ENCODE results near the gene DNAJB6. TPM values are rescaled to one million over a fixed set of nuclear protein-coding genes. Genes with fewer than 3 reads are reported as not detected.
A peak's percentile ranks its signal among the peaks of the same experiment; 100 is the strongest.

The DNAJB6 gene
- total RNA-seq, 2 donors from 2014 or later, result 113 to 118 TPM

GRCh38 chr7:157402911-157403534, 66.2 kb downstream of the DNAJB6 start:
- H3K36me3 Mint-ChIP-seq (ENCODE audit: low read depth), result peaks cover 83% of the 10 kb centered on the region
- H3K4me3 Mint-ChIP-seq, result no peak overlapping the region
- H3K9me3 Mint-ChIP-seq, result no peaks in the 10 kb centered on the region
- ATAC-seq (replicated peaks), result no peak
- no peaks in the 10 kb centered on the region for H3K27me3 Mint-ChIP-seq
- H3K4me1 Mint-ChIP-seq, result peaks cover 16% of the 10 kb centered on the region
- peak overlapping the region; percentile 31 for H3K27ac Mint-ChIP-seq

GRCh38 chr7:157403646-157404401, 67.0 kb downstream of the DNAJB6 start:
- Mint-ChIP-seq H3K27ac (no peak overlapping the region), H3K27me3 (no peaks in the 10 kb centered on the region), H3K4me1 (peaks cover 16% of the 10 kb centered on the region), H3K4me3 (no peak overlapping the region), H3K9me3 (no peaks in the 10 kb centered on the region), H3K36me3 (ENCODE audit: low read depth) (peaks cover 83% of the 10 kb centered on the region)
- no peak for ATAC-seq (replicated peaks)

GRCh38 chr7:157404845-157405481, 68.2 kb downstream of the DNAJB6 start:
- Mint-ChIP-seq H3K27me3 (no peaks in the 10 kb centered on the region), H3K9me3 (no peaks in the 10 kb centered on the region), H3K36me3 (ENCODE audit: low read depth) (peaks cover 79% of the 10 kb centered on the region), H3K4me3 (peak overlapping the region; percentile 47), H3K27ac (peak overlapping the region; percentile 53), H3K4me1 (peaks cover 16% of the 10 kb centered on the region)
- peak; percentile 82 for ATAC-seq (replicated peaks)

GRCh38 chr7:157405501-157405900, 68.7 kb downstream of the DNAJB6 start:
- no peaks in the 10 kb centered on the region for H3K9me3 Mint-ChIP-seq
- peaks cover 14% of the 10 kb centered on the region for H3K4me1 Mint-ChIP-seq
- peaks cover 74% of the 10 kb centered on the region for H3K36me3 Mint-ChIP-seq (ENCODE audit: low read depth)
- peak overlapping the region; percentile 53 for H3K27ac Mint-ChIP-seq
- H3K4me3 Mint-ChIP-seq, result peak overlapping the region; percentile 47
- no peaks in the 10 kb centered on the region for H3K27me3 Mint-ChIP-seq
- no peak for ATAC-seq (replicated peaks)

- no peaks in the 10 kb centered on the region for H3K9me3 Mint-ChIP-seq
- H3K36me3 Mint-ChIP-seq (ENCODE audit: low read depth), result peaks cover 67% of the 10 kb centered on the region
- H3K27ac Mint-ChIP-seq, result no peak overlapping the region
- no peaks in the 10 kb centered on the region for H3K27me3 Mint-ChIP-seq
- peaks cover 12% of the 10 kb centered on the region for H3K4me1 Mint-ChIP-seq
- H3K4me3 Mint-ChIP-seq, result no peak overlapping the region
- no peak for ATAC-seq (replicated peaks)
Measured at GRCh38 chr7:157405914-157406810, 69.4 kb downstream of the DNAJB6 start.

GRCh38 chr7:157406971-157407370, 70.2 kb downstream of the DNAJB6 start:
- no peaks in the 10 kb centered on the region for H3K27me3 Mint-ChIP-seq
- H3K27ac Mint-ChIP-seq, result no peak overlapping the region
- H3K4me3 Mint-ChIP-seq, result no peak overlapping the region
- peaks cover 20% of the 10 kb centered on the region for H3K4me1 Mint-ChIP-seq
- H3K9me3 Mint-ChIP-seq, result no peaks in the 10 kb centered on the region
- no peak for ATAC-seq (replicated peaks)
- H3K36me3 Mint-ChIP-seq (ENCODE audit: low read depth), result peaks cover 67% of the 10 kb centered on the region

- Mint-ChIP-seq H3K9me3 (no peaks in the 10 kb centered on the region), H3K4me1 (peaks cover 24% of the 10 kb centered on the region), H3K27me3 (no peaks in the 10 kb centered on the region), H3K4me3 (no peak overlapping the region), H3K27ac (peak overlapping the region; percentile 48), H3K36me3 (ENCODE audit: low read depth) (peaks cover 71% of the 10 kb centered on the region)
- no peak for ATAC-seq (replicated peaks)
Measured at GRCh38 chr7:157407512-157408257, 70.9 kb downstream of the DNAJB6 start.

- Mint-ChIP-seq H3K4me3 (no peak overlapping the region), H3K36me3 (ENCODE audit: low read depth) (peaks cover 69% of the 10 kb centered on the region)
- no peak for ATAC-seq (replicated peaks)
Measured at GRCh38 chr7:157408258-157409101, 71.7 kb downstream of the DNAJB6 start.

GRCh38 chr7:157409149-157409752, 72.4 kb downstream of the DNAJB6 start:
- no peak for ATAC-seq (replicated peaks)
- Mint-ChIP-seq H3K27me3 (no peaks in the 10 kb centered on the region), H3K27ac (no peak overlapping the region), H3K9me3 (no peaks in the 10 kb centered on the region), H3K4me3 (no peak overlapping the region), H3K36me3 (ENCODE audit: low read depth) (peaks cover 65% of the 10 kb centered on the region), H3K4me1 (peaks cover 17% of the 10 kb centered on the region)

More at GRCh38 chr7:157408258-157409101, 71.7 kb downstream of the DNAJB6 start:
- Mint-ChIP-seq H3K9me3 (no peaks in the 10 kb centered on the region), H3K27ac (no peak overlapping the region), H3K4me1 (peaks cover 17% of the 10 kb centered on the region), H3K27me3 (no peaks in the 10 kb centered on the region)

- Mint-ChIP-seq H3K27me3 (no peaks in the 10 kb centered on the region), H3K9me3 (no peaks in the 10 kb centered on the region), H3K27ac (no peak overlapping the region), H3K36me3 (ENCODE audit: low read depth) (peaks cover 65% of the 10 kb centered on the region), H3K4me3 (peak overlapping the region; percentile 44), H3K4me1 (peaks cover 13% of the 10 kb centered on the region)
- ATAC-seq (replicated peaks), result no peak
Measured at GRCh38 chr7:157409753-157410727, 73.2 kb downstream of the DNAJB6 start.

GRCh38 chr7:157410831-157411556, 74.2 kb downstream of the DNAJB6 start:
- no peak for ATAC-seq (replicated peaks)
- peak overlapping the region; percentile 96 for H3K27ac Mint-ChIP-seq
- H3K36me3 Mint-ChIP-seq (ENCODE audit: low read depth), result peaks cover 70% of the 10 kb centered on the region
- peak overlapping the region; percentile 77 for H3K4me3 Mint-ChIP-seq
- no peaks in the 10 kb centered on the region for H3K9me3 Mint-ChIP-seq
- peaks cover 11% of the 10 kb centered on the region for H3K4me1 Mint-ChIP-seq
- H3K27me3 Mint-ChIP-seq, result no peaks in the 10 kb centered on the region
